IPS-11a (cell line): ENCODE data around the gene DYNC2I2.
"Not testable (repeated sequence)": the region's sequence is repeated elsewhere in the genome, so short reads cannot be mapped to it uniquely, and the experiment has no call there.

ENCODE experiments used
- H3K4me3 ChIP-seq: one replicate; pipeline ENCODE4 v1.5.1; 2013; ENCODE audit warnings: low read depth, low read length, control low read depth

Gene DYNC2I2

DNA sequence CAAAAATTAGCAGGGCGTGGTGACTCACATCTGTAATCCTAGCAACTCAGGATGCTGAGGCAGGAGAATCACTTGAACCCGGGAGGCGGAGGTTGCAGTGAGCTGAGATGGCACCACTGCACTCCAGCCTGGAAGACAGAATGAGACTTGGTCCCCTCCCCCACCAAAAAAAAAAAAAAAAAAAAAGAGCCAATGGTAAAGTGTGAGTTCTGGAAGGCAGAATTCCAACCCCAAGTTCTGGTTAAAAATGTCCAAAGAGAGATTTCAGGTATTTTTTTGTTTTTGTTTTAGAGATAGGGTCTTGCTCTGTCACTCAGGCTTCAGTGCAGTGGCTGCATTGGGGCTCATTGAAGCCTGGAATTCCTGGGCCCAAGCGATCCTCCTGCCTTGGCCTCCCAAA is 30.8 kb upstream of the DYNC2I2 start:
- H3K4me3 ChIP-seq, result no peak overlapping the region

DNA sequence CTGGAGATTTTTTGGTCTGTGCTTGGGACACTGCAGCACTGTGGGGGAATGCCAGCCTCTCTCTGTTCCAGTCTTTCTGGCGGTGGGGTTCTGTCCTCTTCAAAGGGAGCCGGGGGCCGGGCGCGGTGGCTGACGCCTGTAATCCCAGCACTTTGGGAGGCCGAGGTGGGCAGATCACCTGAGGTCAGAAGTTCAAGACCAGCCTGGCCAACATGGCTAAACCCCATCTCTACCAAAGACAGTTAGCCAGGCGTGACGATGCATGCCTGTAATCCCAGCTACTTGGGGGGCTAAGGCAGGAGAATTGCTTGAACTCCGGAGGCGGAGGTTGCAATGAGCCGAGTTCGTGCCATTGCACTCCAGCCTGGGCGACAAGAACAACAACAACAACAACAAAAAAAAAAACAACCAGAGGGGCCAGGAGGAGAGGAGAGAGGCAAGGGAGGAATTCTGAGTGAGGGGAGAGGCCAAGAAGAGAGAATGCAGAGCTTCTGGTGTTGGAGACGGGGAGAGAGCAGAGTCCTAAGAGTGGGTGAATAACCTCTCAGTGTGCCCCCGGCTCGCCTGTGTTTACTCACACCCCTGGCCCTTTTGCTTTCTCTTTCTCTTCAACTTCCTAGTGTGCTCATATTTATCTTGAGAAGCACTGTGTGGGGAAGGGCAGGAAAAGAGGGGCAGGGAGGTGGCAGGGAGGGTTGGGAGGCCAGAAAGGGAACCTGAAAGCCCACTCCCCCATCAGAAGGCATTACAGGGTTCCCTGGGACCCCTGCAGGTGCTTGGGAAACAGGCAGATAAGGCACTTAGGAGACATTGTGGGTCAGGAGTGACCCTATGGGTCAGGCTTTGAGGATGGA is 29.2 kb upstream of the DYNC2I2 start:
- H3K4me3 ChIP-seq, result peak overlapping the region; percentile 97

DNA sequence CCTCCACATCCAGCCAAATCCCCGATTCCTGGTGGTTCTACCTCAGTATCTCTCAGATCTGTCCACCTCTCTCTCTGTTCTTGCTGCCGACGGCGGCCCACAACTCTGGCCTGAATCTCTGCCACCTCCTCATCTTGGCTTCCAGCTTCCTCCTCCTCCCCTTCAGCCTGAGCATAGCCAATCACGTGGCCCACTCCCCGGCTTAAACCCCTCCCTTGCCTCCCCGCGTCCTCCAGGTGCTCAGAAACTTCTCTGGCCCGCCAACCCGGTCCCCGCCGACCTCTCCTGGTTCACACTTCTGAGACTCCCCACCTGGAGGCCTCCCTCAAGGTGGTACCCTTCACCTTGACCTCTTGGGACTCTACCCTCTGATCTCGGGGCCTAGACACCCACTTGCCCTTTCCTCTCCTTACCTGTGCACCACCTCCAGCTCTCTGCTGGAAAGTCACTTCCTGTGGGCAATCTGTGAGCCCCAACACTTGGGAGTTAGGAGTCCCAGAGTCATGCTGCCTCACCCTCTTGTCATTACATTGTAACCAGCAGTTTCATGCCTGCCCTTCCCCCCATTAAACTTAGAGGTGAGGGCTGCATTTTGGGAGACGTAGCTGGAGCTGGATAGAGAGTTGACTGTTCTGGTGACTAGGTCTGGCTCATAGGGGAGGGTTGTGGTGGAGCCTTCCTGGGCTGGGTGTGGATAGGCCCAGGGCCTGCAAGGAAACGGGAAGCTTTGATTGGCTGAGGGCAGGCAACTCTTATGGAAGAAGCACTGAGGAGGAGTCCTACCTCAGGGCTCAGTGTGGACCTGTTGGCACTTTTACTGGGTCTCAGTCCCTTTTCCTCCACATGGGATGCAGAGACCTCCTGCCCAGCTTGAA is 27.9 kb upstream of the DYNC2I2 start:
- peak overlapping the region; percentile 97 for H3K4me3 ChIP-seq

DNA sequence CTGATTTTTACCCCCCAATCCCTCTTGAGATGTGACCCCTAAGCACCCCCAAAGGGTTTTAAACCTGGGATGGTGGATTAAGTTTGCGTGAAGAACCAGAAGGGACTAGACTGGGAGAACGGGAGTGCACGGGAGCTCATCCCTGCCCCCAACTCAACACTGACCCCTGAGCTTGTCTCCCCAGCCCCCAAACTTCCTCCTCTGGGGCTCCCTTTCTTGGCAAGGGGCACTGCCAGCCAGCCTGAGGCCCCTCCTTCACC is 27.3 kb upstream of the DYNC2I2 start:
- H3K4me3 ChIP-seq, result peak overlapping the region; percentile 97

DNA sequence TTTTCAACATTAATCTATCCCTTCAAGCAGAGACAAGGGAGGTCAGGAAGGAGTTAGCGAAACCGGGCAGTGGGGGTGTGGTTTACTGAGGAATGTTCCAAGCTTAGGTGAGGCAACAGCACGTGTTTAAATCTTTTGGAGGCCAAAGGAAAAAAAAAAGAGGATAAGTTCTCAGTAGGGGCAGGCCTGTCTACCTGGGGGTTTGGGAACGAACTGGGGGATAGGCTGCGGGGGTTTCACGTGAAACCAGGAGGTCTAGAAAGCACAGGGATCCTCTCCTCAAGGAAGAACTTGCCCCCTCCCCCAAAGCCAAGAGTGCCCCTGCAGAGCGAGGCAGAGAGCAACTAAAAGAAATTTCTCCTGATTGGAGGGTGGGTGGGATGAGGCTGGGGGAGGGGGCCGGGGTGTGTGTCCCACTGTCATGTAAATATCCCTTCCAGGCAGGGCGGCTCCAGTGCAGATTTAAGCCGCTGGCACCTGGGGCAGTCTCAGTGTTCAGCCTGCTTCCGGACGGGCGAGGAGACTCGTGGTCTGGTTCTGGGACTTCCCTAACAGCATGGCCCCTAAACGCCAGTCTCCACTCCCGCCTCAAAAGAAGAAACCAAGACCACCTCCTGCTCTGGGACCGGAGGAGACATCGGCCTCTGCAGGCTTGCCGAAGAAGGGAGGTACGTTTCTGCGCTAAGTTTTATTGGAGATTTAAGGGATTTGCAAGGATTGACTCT is 26.9 kb upstream of the DYNC2I2 start:
- peak overlapping the region; percentile 97 for H3K4me3 ChIP-seq

DNA sequence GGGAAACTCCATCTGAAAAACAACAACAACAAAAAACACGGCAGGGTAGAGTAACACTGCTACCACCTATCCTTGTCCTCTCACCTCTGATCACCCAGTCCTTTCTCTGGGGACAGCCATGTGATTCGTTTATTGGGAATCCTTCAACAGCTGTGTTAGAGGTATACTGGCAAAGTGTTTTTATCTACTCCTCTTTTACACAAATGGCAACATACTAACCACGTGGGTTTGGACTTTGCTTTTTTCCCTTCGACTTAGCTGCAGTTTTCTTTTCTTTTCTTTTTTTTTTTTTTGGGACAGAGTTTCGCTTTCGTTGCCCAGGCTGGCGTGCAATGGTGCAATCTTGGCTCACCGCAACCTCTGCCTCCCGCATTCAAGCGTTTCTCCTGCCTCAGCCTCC is 21.1 kb upstream of the DYNC2I2 start:
- H3K4me3 ChIP-seq, result no peak overlapping the region

DNA sequence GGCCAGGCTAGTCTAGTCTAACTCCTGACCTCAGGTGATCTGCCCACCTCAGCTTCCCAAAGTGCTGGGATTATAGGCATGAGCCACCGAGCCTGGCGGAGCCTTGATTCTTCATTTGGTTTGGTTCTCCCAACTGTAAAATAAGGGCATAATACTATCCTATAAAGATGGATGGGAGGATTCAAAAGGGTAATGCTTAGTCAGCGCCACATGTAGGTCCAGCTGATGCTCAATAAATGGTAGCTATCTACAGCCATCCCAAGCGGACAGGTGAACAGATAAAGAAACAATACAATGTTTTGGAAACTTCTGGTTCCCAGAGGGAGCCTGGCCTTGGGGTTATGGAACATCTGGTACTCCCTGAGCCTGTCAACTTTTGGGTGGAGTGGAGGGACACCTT is 18.7 kb upstream of the DYNC2I2 start:
- H3K4me3 ChIP-seq, result no peak overlapping the region

DNA sequence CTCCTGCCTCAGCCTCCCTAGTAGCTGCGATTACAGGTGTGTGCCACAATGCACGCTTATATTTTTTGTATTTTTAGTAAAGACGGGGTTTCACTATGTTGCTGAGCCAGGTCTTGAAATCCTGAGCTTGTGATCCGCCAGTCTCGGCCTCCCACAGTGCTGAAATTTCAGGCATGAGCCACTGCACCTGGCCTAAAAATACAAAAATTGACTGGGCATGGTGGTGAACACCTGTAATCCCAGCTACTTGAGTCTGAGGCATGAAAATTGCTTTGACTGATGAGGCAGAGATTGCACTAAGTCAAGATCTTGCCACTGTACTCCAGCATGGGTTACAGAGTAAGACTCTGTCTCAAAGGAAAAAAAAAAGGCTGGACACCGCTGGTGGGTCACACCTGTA is 13.1 kb upstream of the DYNC2I2 start:
- no peak overlapping the region for H3K4me3 ChIP-seq

DNA sequence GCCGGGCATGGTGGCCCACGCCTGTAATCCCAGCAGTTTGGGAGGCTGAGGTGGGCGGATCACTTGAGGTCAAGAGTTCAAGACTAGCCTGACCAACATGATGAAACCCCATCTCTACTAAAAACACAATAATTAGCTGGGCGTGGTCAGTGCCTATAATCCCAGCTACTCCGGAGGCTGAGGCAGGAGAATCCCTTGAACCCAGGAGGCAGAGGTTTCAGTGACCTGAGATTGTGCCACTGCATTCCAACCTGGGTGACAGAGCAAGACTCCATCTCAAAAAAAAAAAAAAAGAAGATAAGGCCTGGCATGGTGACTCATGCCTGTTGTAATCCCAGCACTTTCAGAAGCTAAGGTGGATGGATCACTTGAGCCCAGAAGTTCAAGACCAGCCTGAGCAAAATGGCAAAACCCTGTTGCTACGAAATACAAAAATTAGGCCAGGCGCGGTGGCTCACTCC is 9.9 kb upstream of the DYNC2I2 start:
- H3K4me3 ChIP-seq, result not testable (repeated sequence)

DNA sequence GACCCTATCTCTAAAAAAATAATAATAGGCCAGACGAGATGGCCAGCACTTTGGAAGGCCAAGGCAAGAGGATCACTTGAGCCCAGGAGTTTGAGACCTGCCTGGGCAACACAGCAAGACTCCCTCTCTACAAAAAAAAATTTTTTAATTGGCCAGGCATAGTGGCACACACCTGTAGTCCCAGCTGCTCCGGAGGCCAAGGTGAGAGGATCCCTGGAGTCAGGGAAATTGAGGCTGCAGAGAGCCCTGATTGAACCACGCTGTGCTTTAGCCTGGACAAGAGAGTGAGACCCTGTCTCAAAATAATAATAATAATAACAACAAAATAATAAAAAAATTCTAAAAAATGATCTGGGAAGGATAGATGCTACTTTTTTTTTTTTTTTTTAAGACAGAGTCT is 1.1 kb upstream of the DYNC2I2 start:
- H3K4me3 ChIP-seq, result no peak overlapping the region

DNA sequence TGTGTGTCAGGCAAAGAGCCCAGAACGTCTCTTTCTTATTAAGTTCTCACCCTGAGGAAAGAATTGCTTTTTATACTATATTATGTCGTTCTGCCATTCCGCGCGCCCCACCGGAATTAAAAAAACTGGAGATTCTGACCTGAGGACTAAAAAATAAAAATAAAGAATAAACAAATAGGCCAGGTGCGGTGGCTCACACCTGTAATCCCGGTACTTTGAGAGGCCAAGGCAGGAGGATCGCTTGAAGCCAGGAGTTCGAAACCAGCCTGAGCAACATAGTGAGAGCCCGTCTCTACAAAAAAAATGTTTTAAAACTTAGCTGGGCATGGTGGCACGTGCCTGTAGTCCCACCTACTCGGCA is 677 bp upstream of the DYNC2I2 start:
- no peak overlapping the region for H3K4me3 ChIP-seq

DNA sequence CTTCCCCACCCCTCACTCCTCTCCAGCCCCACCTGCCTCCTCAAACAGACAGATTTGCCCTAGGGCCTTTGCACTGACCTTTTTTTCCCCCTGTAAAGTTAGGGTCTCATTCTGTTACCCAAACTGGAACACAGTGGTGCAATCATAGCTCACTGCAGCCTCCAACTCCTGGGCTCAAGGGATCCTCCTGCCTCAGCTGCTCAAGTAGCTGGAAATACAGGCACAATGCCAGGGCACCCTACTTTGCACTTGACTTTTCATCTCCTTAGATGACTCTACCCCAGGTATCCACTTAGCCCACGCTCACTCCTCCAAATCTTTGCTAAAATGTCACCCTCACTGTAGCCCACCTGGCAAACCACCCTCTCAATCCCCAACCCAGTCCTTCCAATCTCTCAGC is 2.2 kb downstream of the DYNC2I2 start:
- H3K4me3 ChIP-seq, result no peak overlapping the region

DNA sequence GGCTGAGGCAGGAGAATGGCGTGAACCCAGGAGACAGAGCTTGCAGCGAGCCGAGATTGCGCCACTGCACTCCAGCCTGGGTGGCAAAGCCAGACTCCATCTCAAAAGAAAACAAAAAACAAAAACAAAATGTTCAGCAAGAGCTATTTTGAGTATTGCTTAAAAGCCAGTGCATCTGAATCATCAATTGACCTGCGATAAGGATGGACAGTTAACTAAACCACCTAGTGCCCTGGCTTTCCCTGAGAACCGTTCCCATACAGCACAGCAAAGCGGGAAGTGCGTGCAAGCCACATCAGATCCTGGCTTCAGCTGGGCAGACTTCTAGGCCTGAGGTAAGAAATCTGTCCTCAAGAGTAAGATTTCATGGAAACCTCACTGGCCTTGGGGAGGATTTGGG is 2.7 kb downstream of the DYNC2I2 start:
- no peak overlapping the region for H3K4me3 ChIP-seq

DNA sequence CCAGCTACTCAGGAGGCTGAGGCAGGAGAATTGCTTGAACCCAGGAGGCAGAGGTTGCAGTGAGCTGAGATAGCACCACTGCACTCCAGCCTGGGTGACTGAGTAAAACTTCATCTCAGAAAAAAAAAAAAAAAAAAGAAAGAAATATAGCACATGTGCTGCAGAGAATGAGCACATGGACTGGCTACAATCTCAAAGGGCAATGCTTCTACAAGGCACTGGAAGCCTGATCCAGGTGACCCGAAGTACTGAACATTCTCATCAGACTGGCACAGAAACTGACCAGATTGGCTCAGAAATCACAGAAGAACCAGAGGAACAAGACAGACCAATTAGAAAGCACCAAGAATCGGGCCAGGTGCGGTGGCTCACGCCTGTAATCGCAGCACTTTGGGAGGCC is 4.8 kb downstream of the DYNC2I2 start:
- H3K4me3 ChIP-seq, result no peak overlapping the region

DNA sequence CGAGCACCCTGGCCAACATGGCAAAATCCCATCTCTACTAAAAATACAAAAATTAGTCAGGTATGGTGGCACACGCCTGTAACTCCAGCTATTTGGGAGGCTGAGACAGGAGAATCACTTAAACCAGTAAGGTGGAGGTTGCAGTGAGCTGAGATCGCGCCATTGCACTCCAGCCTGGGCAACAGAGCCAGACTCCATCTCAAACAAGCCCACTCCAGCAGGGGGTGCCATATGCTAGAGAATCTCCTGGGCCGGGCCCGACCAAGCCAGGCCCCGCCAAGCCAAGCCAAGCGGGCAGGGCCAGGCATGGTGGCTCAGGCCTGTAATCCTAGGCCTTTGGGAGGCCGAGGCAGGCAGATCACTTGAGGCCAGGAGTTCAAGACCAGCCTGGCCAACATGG is 8.4 kb downstream of the DYNC2I2 start:
- not testable (repeated sequence) for H3K4me3 ChIP-seq

DNA sequence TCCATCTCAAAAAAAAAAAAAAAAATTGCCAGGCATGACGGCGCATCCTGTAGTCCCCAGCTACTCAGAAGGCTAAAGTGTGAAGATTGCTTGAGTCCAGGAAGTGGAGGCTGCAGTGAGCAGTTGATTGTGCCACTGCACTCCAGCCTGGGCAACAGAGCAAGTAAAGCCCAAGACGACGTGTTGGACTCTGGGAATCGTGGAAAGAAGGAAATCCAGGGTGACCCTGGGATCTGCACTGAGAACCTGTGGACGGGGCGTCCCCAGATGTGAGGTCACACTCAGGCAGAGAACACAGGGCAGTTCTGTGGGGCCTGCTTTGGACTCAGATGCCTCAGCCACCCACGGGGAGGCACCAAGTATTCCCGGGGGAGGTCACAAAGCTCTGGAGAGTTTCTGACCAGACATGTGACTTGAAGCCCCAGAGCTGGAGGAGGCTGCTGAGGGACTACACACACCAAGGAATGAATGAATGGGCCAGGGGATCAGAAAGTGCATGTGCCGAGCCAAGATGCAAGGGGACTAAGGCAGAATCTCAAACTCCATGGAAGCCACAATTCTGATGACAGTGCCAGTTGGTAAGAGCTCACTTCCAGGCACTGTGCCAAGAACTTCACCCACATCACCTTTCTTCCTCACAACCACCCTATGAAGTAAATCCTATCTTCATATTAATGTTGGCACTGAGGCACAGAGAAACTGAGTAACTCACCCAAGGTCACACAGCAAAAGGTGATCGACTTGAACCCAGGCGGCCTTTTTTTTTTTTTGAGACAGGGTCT is 12.9 kb downstream of the DYNC2I2 start:
- H3K4me3 ChIP-seq, result no peak overlapping the region

DNA sequence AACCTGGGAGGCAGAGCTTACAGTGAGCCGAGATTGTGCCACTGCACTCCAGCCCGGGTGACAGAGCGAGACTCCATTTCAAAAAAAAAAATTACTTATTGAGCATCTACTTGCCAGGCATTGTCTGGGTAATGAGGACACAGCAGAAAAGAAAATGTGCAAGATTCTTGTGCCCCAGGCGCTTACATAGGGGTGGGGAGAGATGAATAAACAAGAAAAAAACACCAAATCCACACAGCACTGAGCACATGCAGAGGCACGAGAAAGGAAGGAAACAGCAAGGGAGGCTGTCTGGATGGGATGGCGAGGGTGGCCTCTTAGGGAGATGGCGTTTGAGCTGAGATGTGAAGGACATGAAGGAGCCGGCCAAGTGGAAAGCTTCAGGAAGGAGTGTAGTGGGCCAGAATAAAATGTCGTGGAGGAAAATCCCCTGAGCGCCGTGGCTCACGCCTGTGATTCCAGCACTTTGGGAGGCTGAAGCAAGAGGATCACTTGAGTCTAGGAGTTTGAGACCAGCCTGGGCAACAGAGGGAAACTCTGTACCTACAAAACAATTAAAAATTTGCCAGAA is 13.9 kb downstream of the DYNC2I2 start:
- H3K4me3 ChIP-seq, result no peak overlapping the region

DNA sequence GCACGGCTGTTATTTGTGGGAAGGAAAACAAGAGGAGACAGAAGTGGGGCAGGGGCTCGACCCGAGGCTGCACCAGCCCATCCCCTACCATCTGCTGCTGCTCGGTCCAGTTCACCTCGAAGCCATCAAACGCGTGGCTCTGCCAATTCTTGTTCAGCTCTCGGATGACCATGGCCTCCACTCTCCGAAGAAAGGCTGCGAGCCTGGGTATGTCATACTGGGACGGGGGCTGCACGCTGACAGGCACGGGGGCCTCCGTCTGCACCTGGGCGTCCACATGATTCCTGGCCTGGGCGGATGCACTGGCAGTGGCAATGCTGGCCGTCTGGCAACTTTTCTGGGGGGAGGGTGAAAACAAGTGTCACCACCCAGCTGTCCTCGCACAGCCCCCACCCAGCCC is 16.0 kb downstream of the DYNC2I2 start:
- no peak overlapping the region for H3K4me3 ChIP-seq

DNA sequence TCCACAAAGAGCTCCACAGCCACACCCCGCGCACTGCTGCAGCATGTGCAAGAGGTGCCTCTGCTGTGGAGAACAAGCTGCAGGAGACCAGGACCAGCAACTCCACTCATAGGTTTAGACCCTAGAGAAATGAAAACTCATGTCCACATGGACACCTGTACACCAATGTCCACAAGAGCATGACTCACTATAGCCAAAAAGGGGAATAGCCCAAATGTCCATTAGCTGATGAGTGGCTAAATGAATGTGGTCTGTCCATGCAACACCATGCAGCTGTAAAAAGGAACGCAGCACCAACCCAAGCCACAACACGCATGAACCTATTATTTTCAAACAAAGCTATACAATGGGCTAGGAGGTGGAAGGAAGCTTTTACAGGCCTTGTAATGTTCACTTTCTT is 18.1 kb downstream of the DYNC2I2 start:
- no peak overlapping the region for H3K4me3 ChIP-seq

DNA sequence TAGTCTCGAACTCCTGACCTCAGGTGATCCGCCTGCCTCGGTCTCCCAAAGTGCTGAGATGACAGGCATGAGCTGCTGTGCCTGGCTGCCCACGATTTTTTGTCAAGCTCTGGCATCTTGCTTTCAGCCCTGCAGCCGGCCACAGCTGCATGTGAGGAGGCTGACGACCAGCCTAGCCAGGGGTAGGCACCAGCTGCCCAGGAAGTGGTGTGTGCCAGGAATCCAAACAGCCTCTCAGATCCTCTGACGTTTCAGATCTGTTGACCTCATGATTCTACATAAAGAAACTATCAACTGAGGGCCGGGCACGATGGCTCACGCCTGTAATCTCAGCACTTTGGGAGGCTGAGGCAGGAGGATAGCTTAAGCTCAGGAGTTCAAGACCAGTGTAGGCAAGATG is 19.0 kb downstream of the DYNC2I2 start:
- H3K4me3 ChIP-seq, result no peak overlapping the region
